OCI-LY1 (cell line): ENCODE data around the gene SYNE1.

Source experiments
- H2AFZ ChIP-seq: fragments of 200-600 bp; sonication (generic), shearing (Covaris generic); 2 replicates; pipeline ENCODE4 v1.6.0; 2014; ENCODE audit warnings: antibody characterized with exemption, mild to moderate bottlenecking, low read length
- H3F3A ChIP-seq: fragments of 200-600 bp; sonication (generic), shearing (Covaris generic); 2 replicates; pipeline ENCODE4 v1.6.0; 2014; ENCODE audit warnings: mild to moderate bottlenecking, antibody characterized with exemption, low read length, moderate library complexity; ENCODE audit not compliant: insufficient read depth
- H3K27ac ChIP-seq: fragments of 200-600 bp; sonication (generic); 2 replicates; pipeline ENCODE4 v1.5.1; 2014; ENCODE audit warnings: low read length, mixed run types, mild to moderate bottlenecking, low read depth; ENCODE audit not compliant: poor library complexity, severe bottlenecking
- H3K27me3 ChIP-seq: fragments of 200-600 bp; sonication (generic); 2 replicates; pipeline ENCODE4 v1.6.0; 2014; ENCODE audit warnings: antibody characterized with exemption, mild to moderate bottlenecking, low read length, moderate library complexity; ENCODE audit not compliant: insufficient read depth
- H3K36me3 ChIP-seq: fragments of 200-600 bp; sonication (generic); 2 replicates; pipeline ENCODE4 v1.6.1; 2014; ENCODE audit warnings: mild to moderate bottlenecking, antibody characterized with exemption, low read length, moderate library complexity, mixed read lengths; ENCODE audit not compliant: insufficient read depth
- H3K4me1 ChIP-seq: fragments of 200-600 bp; sonication (generic); 2 replicates; pipeline ENCODE4 v1.5.1; 2014; ENCODE audit warnings: mild to moderate bottlenecking, low read length, moderate library complexity; ENCODE audit not compliant: insufficient read depth, severe bottlenecking
- H3K4me2 ChIP-seq: fragments of 200-600 bp; sonication (generic), shearing (Covaris generic); 2 replicates; pipeline ENCODE4 v1.6.1; 2014; ENCODE audit warnings: low read length
- H3K4me3 ChIP-seq: fragments of 200-600 bp; sonication (generic); 2 replicates; pipeline ENCODE4 v1.5.1; 2014; ENCODE audit warnings: low read length, low read depth, mild to moderate bottlenecking, mixed read lengths; ENCODE audit not compliant: poor library complexity, severe bottlenecking
- H3K79me2 ChIP-seq: fragments of 200-600 bp; shearing (Covaris generic); 2 replicates; pipeline ENCODE4 v1.6.1; 2016; ENCODE audit warnings: mixed run types, low read length, mixed read lengths; ENCODE audit not compliant: insufficient read depth
- H3K9ac ChIP-seq: fragments of 200-600 bp; sonication (generic), shearing (Covaris generic); 2 replicates; pipeline ENCODE4 v1.6.1; 2014; ENCODE audit warnings: mild to moderate bottlenecking, low read length, mixed read lengths
- H3K9me2 ChIP-seq: fragments of 200-600 bp; sonication (generic), shearing (Covaris generic); 2 replicates; pipeline ENCODE4 v1.6.1; 2014; ENCODE audit warnings: low read depth, mild to moderate bottlenecking, low read length, mixed read lengths
- H3K9me3 ChIP-seq: fragments of 200-600 bp; shearing (Covaris generic); 2 replicates; pipeline ENCODE4 v1.6.1; 2014; ENCODE audit warnings: low read length, mixed read lengths
- H4K20me1 ChIP-seq: fragments of 200-600 bp; sonication (generic), shearing (Covaris generic); 2 replicates; pipeline ENCODE4 v1.6.0; 2016; ENCODE audit warnings: mild to moderate bottlenecking, low read length; ENCODE audit not compliant: insufficient read depth
- CTCF ChIP-seq: fragments of 200-600 bp; sonication (generic), shearing (Covaris generic); IDR thresholded peaks from 2 replicates; pipeline ENCODE4 v1.5.1; 2017; ENCODE audit warnings: mild to moderate bottlenecking, antibody characterized with exemption, low read length, moderate library complexity, mixed read lengths
- EZH2 ChIP-seq: fragments of 200-600 bp; sonication (generic), shearing (Covaris generic); IDR thresholded peaks from 2 replicates; pipeline ENCODE4 v1.8.0; 2017; ENCODE audit warnings: borderline replicate concordance, mixed run types, mild to moderate bottlenecking, antibody characterized with exemption, low read length, moderate library complexity, mixed read lengths

SYNE1 gene

GRCh38 chr6:152588456-152588855 is 48.7 kb downstream of the SYNE1 start:
- no peak for TF ChIP-seq CTCF
- no peak for TF ChIP-seq EZH2
- Histone ChIP-seq H3K4me1 (no peaks in the 10 kb centered on the region), H4K20me1 (no peaks in the 10 kb centered on the region), H3K27ac (no peak overlapping the region), H3K9me2 (no peaks in the 10 kb centered on the region), H3K9ac (no peak overlapping the region), H3K27me3 (no peaks in the 10 kb centered on the region), H3K36me3 (no peaks in the 10 kb centered on the region), H3F3A (no peaks in the 10 kb centered on the region), H3K79me2 (no peaks in the 10 kb centered on the region), H2AFZ (no peak overlapping the region), H3K4me3 (no peak overlapping the region), H3K4me2 (no peak overlapping the region), H3K9me3 (no peaks in the 10 kb centered on the region)

- Histone ChIP-seq H3K27ac (no peak overlapping the region), H3K4me2 (no peak overlapping the region)
Measured at GRCh38 chr6:152587473-152587872, 49.7 kb downstream of the SYNE1 start.

DNA sequence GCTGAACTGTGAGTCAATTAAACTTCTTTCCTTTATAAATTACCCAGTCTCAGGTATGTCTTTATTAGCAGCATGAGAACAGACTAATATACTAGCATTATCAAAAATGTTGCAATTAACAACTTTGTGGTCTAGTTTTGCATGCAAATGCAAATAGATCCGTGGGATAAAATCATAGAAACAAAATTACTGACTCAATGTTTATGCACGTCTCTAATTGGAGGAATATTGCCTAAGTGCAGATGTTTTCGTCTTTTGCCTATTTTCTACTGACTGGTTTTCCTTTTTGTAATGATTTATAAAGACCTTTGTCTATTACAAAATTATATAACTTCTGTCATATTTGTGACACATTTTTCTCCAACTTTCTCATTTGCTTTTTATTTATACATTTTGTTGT is 51.9 kb downstream of the SYNE1 start:
- Histone ChIP-seq H3K27ac (no peak overlapping the region), H3K36me3 (no peaks in the 10 kb centered on the region), H3K9me3 (no peaks in the 10 kb centered on the region), H4K20me1 (no peaks in the 10 kb centered on the region), H2AFZ (no peak overlapping the region), H3K4me2 (no peak overlapping the region), H3K79me2 (no peaks in the 10 kb centered on the region), H3K9me2 (no peaks in the 10 kb centered on the region), H3K27me3 (no peaks in the 10 kb centered on the region), H3F3A (no peaks in the 10 kb centered on the region), H3K4me1 (no peaks in the 10 kb centered on the region), H3K9ac (no peak overlapping the region), H3K4me3 (no peak overlapping the region)
- TF ChIP-seq EZH2 (no peak), CTCF (no peak)

More at GRCh38 chr6:152587473-152587872, 49.7 kb downstream of the SYNE1 start:
- no peaks in the 10 kb centered on the region for H3K36me3 ChIP-seq
- H4K20me1 ChIP-seq: no peaks in the 10 kb centered on the region
- no peaks in the 10 kb centered on the region for H3F3A ChIP-seq
- no peaks in the 10 kb centered on the region for H3K9me3 ChIP-seq
- no peak for TF ChIP-seq EZH2
- TF ChIP-seq CTCF: no peak
- no peak overlapping the region for H3K9ac ChIP-seq
- no peak overlapping the region for H3K4me3 ChIP-seq
- H2AFZ ChIP-seq: no peak overlapping the region
- H3K9me2 ChIP-seq: no peaks in the 10 kb centered on the region
- H3K27me3 ChIP-seq: no peaks in the 10 kb centered on the region
- no peaks in the 10 kb centered on the region for H3K4me1 ChIP-seq
- no peaks in the 10 kb centered on the region for H3K79me2 ChIP-seq
